Brain microvascular endothelial cell (primary cell): Measurements from ENCODE around the gene WDR93.

Source experiments
- DNase-seq: peaks from one replicate; pipeline ENCODE4 v3.0.0-alpha.2; 2020
- H3K27ac ChIP-seq: fragments of 250-450 bp; sonication (Bioruptor Pico); 2 replicates; pipeline ENCODE4 v1.5.1; 2020; ENCODE audit warnings: mild to moderate bottlenecking, moderate library complexity
- H3K27me3 ChIP-seq: fragments of 250-450 bp; sonication (Bioruptor Pico); replicated peaks from 2 replicates; pipeline ENCODE4 v1.5.1; 2020; ENCODE audit warnings: mild to moderate bottlenecking
- H3K36me3 ChIP-seq: fragments of 250-450 bp; sonication (Bioruptor Pico); replicated peaks from 2 replicates; pipeline ENCODE4 v1.5.1; 2020; ENCODE audit warnings: mild to moderate bottlenecking
- H3K4me3 ChIP-seq: 2 replicates; pipeline ENCODE4 v1.5.1; 2011; ENCODE audit warnings: low read depth, mild to moderate bottlenecking, control low read depth, low read length, moderate library complexity
- CTCF ChIP-seq: IDR thresholded peaks from 2 replicates; pipeline ENCODE4 v1.5.1; 2011; ENCODE audit warnings: low read depth, mild to moderate bottlenecking, moderate library complexity, low read length, control low read depth, inconsistent platforms; ENCODE audit errors: missing control alignments
- in situ Hi-C: cut with HindIII; loops from 2 replicates; pipeline ENCODE4 v1.10.0; 2017; ENCODE audit warnings: low sequenced_read_pairs, low pct_ligation_motif_present

The WDR93 gene

GRCh38 chr15:89770041-89770440, 79.4 kb downstream of the WDR93 start:
- Histone ChIP-seq H3K27ac (no peak overlapping the region), H3K4me3 (no peak overlapping the region), H3K36me3 (no peaks in the 10 kb centered on the region), H3K27me3 (no peaks in the 10 kb centered on the region)
- TF ChIP-seq CTCF = no peak
- DNase-seq = no peak
- in situ Hi-C loops = no loop called here

GRCh38 chr15:89772932-89773583, 82.4 kb downstream of the WDR93 start:
- H3K27ac ChIP-seq = no peak overlapping the region
- in situ Hi-C loops = no loop called here

GRCh38 chr15:89774492-89774891, 83.9 kb downstream of the WDR93 start:
- H3K27me3 ChIP-seq = no peaks in the 10 kb centered on the region
- H3K36me3 ChIP-seq = no peaks in the 10 kb centered on the region
- DNase-seq = no peak
- in situ Hi-C loops = no loop called here
- no peak overlapping the region for H3K4me3 ChIP-seq
- TF ChIP-seq CTCF = no peak
- no peak overlapping the region for H3K27ac ChIP-seq

More at GRCh38 chr15:89772932-89773583, 82.4 kb downstream of the WDR93 start:
- H3K4me3 ChIP-seq = no peak overlapping the region
- DNase-seq = no peak
- no peaks in the 10 kb centered on the region for H3K27me3 ChIP-seq
- peak; percentile 42 for TF ChIP-seq CTCF
- no peaks in the 10 kb centered on the region for H3K36me3 ChIP-seq

GRCh38 chr15:89775815-89776214, 85.2 kb downstream of the WDR93 start:
- H3K4me3 ChIP-seq = peak overlapping the region; percentile 40
- no peaks in the 10 kb centered on the region for H3K36me3 ChIP-seq
- H3K27ac ChIP-seq = no peak overlapping the region
- in situ Hi-C loops = no loop called here
- H3K27me3 ChIP-seq = no peaks in the 10 kb centered on the region
- TF ChIP-seq CTCF = no peak
- DNase-seq = no peak

GRCh38 chr15:89776274-89777072, 85.9 kb downstream of the WDR93 start, which contains the start of gene MESP2:
TSS of gene MESP2 (plus strand) at chr15:89776332. CDS start at chr15:89776358, 26 bp downstream.
- in situ Hi-C loops = no loop called here
- no peaks in the 10 kb centered on the region for H3K36me3 ChIP-seq
- peak; percentile 52 for DNase-seq
- no peaks in the 10 kb centered on the region for H3K27me3 ChIP-seq
- H3K4me3 ChIP-seq = peak within 1 kb of the TSS; percentile 44
- TF ChIP-seq CTCF = peak; percentile 62
- no peak within 1 kb of the TSS for H3K27ac ChIP-seq
